SK-N-SH (cell line): ENCODE measurements around the gene FAM171A2. TPM values are rescaled to one million over a fixed set of nuclear protein-coding genes. Genes with fewer than 3 reads are reported as not detected.

Experiments used
- CTCF ChIA-PET: fragments of 300-600, 350-600 bp; formaldehyde crosslinking; extraction: SDS; loops from one replicate; lab custom pipeline; 2021; lab: Yijun Ruan, JAX
- POLR2A ChIA-PET: fragments of 350-600 bp; sonication (Branson Sonifier 250); formaldehyde crosslinking; extraction: SDS; loops from one replicate; lab custom pipeline; 2020; ENCODE audit warnings: antibody characterized with exemption, inconsistent platforms; lab: Yijun Ruan, JAX
- DNase-seq: peaks from one replicate; pipeline ENCODE4 v3.0.0; 2012
- H2AFZ ChIP-seq: fragments of 200-600 bp; sonication (generic); 2 replicates; pipeline ENCODE4 v1.8.1; 2016; ENCODE audit warnings: antibody characterized with exemption, mild to moderate bottlenecking, low read depth
- H3F3A ChIP-seq: fragments of 200-600 bp; sonication (generic); replicated peaks from 2 replicates; pipeline ENCODE3; 2016; ENCODE audit warnings: antibody characterized with exemption, mild to moderate bottlenecking; ENCODE audit not compliant: insufficient read depth
- H3K27ac ChIP-seq, 2 experiments: fragments of 200-500 bp in 1 of 2; fragments of 200-600 bp in 1 of 2; sonication (Bioruptor generic) in 1 of 2; sonication (generic), shearing (Covaris generic) in 1 of 2; 2 replicates each; pipeline versions ENCODE4 v1.5.1 to v1.6.1; 2014 to 2016; ENCODE audit warnings: low read depth in 2 of 2, inconsistent platforms in 1 of 2, low read length in 1 of 2, mild to moderate bottlenecking in 1 of 2, mixed read lengths in 1 of 2
- H3K27me3 ChIP-seq: fragments of 200-600 bp; sonication (generic), shearing (Covaris generic); 2 replicates; pipeline ENCODE4 v1.6.1; 2016; ENCODE audit warnings: mixed run types; ENCODE audit not compliant: insufficient read depth
- H3K36me3 ChIP-seq, 2 experiments: fragments of 200-500 bp in 1 of 2; fragments of 200-600 bp in 1 of 2; sonication (Bioruptor generic) in 1 of 2; sonication (generic) in 1 of 2; replicated peaks in 1 of 2; 2 replicates each; pipeline versions ENCODE3 to v1.5.1; 2014 to 2016; ENCODE audit warnings: low read length in 1 of 2, mild to moderate bottlenecking in 1 of 2; ENCODE audit not compliant: insufficient read depth in 2 of 2, control insufficient read depth in 1 of 2
- H3K4me1 ChIP-seq, 2 experiments: fragments of 200-500 bp in 1 of 2; fragments of 200-600 bp in 1 of 2; sonication (Bioruptor generic) in 1 of 2; sonication (generic), shearing (Covaris generic) in 1 of 2; 2 replicates each; pipeline versions ENCODE4 v1.5.1 to v1.6.1; 2014 to 2016; ENCODE audit warnings: low read depth in 1 of 2, low read length in 1 of 2, mixed run types in 1 of 2; ENCODE audit not compliant: insufficient read depth in 2 of 2, control insufficient read depth in 1 of 2
- H3K4me2 ChIP-seq: fragments of 200-600 bp; sonication (generic), shearing (Covaris generic); 2 replicates; pipeline ENCODE4 v1.6.1; 2017; ENCODE audit warnings: mixed run types
- H3K4me3 ChIP-seq, 2 experiments: fragments of 200-500 bp in 1 of 2; fragments of 200-600 bp in 1 of 2; sonication (Bioruptor generic) in 1 of 2; sonication (generic), shearing (Covaris generic) in 1 of 2; 2 replicates each; pipeline versions ENCODE4 v1.5.1 to v1.8.1; 2014 to 2016; ENCODE audit warnings: low read depth in 2 of 2, inconsistent platforms in 1 of 2, low read length in 1 of 2, mild to moderate bottlenecking in 1 of 2, mixed read lengths in 1 of 2, moderate library complexity in 1 of 2
- H3K79me2 ChIP-seq: fragments of 200-600 bp; sonication (generic); 2 replicates; pipeline ENCODE4 v1.8.1; 2017; ENCODE audit warnings: mild to moderate bottlenecking; ENCODE audit not compliant: insufficient read depth
- H3K9ac ChIP-seq: fragments of 200-600 bp; sonication (generic); 2 replicates; pipeline ENCODE4 v1.6.1; 2017; ENCODE audit warnings: mixed run types
- H3K9me2 ChIP-seq: fragments of 200-600 bp; sonication (generic); 2 replicates; pipeline ENCODE4 v1.6.1; 2017; ENCODE audit warnings: mixed run types
- H3K9me3 ChIP-seq: fragments of 200-600 bp; sonication (generic); 2 replicates; pipeline ENCODE4 v1.6.1; 2017; ENCODE audit warnings: mixed run types, mild to moderate bottlenecking, moderate library complexity
- H4K20me1 ChIP-seq: fragments of 200-600 bp; sonication (generic); 2 replicates; pipeline ENCODE4 v1.6.1; 2017; ENCODE audit warnings: mild to moderate bottlenecking, mixed run types; ENCODE audit not compliant: insufficient read depth
- CHD2 ChIP-seq: fragments of 150-350 bp; IDR thresholded peaks from 2 replicates; pipeline ENCODE4 v1.6.1; 2018; ENCODE audit warnings: low read length; ENCODE audit not compliant: partially characterized antibody
- CTCF ChIP-seq: fragments of 200-600 bp; sonication (generic); IDR thresholded peaks from 2 replicates; pipeline ENCODE4 v1.6.1; 2017; ENCODE audit warnings: antibody characterized with exemption, mild to moderate bottlenecking, moderate library complexity
- ELF1 ChIP-seq: IDR thresholded peaks from 2 replicates; pipeline ENCODE4 v1.4.0; 2012
- FOXM1 ChIP-seq: IDR thresholded peaks from 2 replicates; pipeline ENCODE4 v1.4.0; 2012; ENCODE audit warnings: low read depth, mild to moderate bottlenecking
- GATA2 ChIP-seq: sonication (generic); formaldehyde crosslinking; IDR thresholded peaks from 2 replicates; pipeline ENCODE4 v1.5.0; 2020; ENCODE audit warnings: mild to moderate bottlenecking, missing genetic modification reagents
- IRF3 ChIP-seq: fragments of 150-350 bp; IDR thresholded peaks from 2 replicates; pipeline ENCODE4 v1.6.1; 2016; ENCODE audit warnings: mild to moderate bottlenecking, low read depth, low read length
- MAX ChIP-seq: IDR thresholded peaks from 2 replicates; pipeline ENCODE4 v1.4.0; 2012; ENCODE audit warnings: low read depth
- MXI1 ChIP-seq: IDR thresholded peaks from 2 replicates; pipeline ENCODE4 v1.6.1; 2012; ENCODE audit warnings: mild to moderate bottlenecking, low read depth, low read length, improper control_type of control experiment
- NRF1 ChIP-seq: IDR thresholded peaks from 2 replicates; pipeline ENCODE4 v1.6.1; 2012; ENCODE audit warnings: low read depth, mild to moderate bottlenecking, low read length
- RCOR1 ChIP-seq: fragments of 150-350 bp; IDR thresholded peaks from 2 replicates; pipeline ENCODE4 v1.6.1; 2017; ENCODE audit warnings: antibody characterized with exemption, low read length
- RXRA ChIP-seq: IDR thresholded peaks from 2 replicates; pipeline ENCODE4 v1.4.0; 2012; ENCODE audit warnings: low read depth, mild to moderate bottlenecking, borderline replicate concordance
- SIN3A ChIP-seq: IDR thresholded peaks from 2 replicates; pipeline ENCODE4 v1.6.1; 2012; ENCODE audit warnings: low read depth, mild to moderate bottlenecking, low read length, moderate library complexity, borderline replicate concordance
- TEAD4 ChIP-seq: IDR thresholded peaks from 2 replicates; pipeline ENCODE4 v1.4.0; 2012; ENCODE audit warnings: mild to moderate bottlenecking, borderline replicate concordance; ENCODE audit not compliant: insufficient read depth
- WGBS: methylation state at CpG from one replicate; pipeline ENCODE4 v1.1.6; 2017; ENCODE audit warnings: low lambda C conversion rate; 5-methylcytosine and 5-hydroxymethylcytosine counted together
- polyA plus RNA-seq, 3 experiments: library from polyadenylated mRNA; depleted of rRNA; stranded (reverse); fragments of >200 nt; gene quantifications; 2 replicates each; pipeline ENCODE4 v1.2.3, GENCODE V29; 2012
- TF ChIP-seq, protein P1 (sequence below): IDR thresholded peaks from 2 replicates; pipeline ENCODE4; 2012

The FAM171A2 gene
- polyA plus RNA-seq, 1 of the 3 experiments (the other 2 are of a cell fraction), result 4.9 TPM

- H3K4me2 ChIP-seq, result no peak overlapping the region
- no peak for DNase-seq
- 80% methylated on average over 2 of the region's 18 CpGs for WGBS
- peaks cover 12% of the 10 kb centered on the region for H3K79me2 ChIP-seq
- H3K9ac ChIP-seq, result no peak overlapping the region
- no peaks in the 10 kb centered on the region for H4K20me1 ChIP-seq
- no peaks in the 10 kb centered on the region for H3K9me3 ChIP-seq
- H3K36me3 ChIP-seq, result peaks cover 6 to 31% of the 10 kb centered on the region in 2 experiments
- CTCF ChIA-PET, result interaction anchor here (0.8 to 1.8 kb wide), 6 partner anchors 11 to 100 kb away, joined by 3 to 10 read pairs (median 4); partner anchors contain the start of gene UBTF
- H3K4me1 ChIP-seq, result peaks cover 0 to 10% of the 10 kb centered on the region in 2 experiments; a peak in 1 of 4 replicates
- no peak overlapping the region for H2AFZ ChIP-seq
- POLR2A ChIA-PET, result interaction anchor here (0.6 to 4.9 kb wide), 4 partner anchors 11 to 103 kb away, joined by 6 to 34 read pairs (median 12); partner anchors contain the start of genes RUNDC3A and UBTF
- H3K27ac ChIP-seq, result no peak overlapping the region
- no peaks in the 10 kb centered on the region for H3F3A ChIP-seq
- no peak for TF ChIP-seq RCOR1
- TF ChIP-seq, protein P1, sequence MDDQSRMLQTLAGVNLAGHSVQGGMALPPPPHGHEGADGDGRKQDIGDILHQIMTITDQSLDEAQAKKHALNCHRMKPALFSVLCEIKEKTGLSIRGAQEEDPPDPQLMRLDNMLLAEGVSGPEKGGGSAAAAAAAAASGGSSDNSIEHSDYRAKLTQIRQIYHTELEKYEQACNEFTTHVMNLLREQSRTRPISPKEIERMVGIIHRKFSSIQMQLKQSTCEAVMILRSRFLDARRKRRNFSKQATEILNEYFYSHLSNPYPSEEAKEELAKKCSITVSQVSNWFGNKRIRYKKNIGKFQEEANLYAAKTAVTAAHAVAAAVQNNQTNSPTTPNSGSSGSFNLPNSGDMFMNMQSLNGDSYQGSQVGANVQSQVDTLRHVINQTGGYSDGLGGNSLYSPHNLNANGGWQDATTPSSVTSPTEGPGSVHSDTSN, result no peak
- TF ChIP-seq GATA2 (CRISPR knock-in tag), result no peak
- TF ChIP-seq MXI1, result no peak
- no peak for TF ChIP-seq TEAD4
- TF ChIP-seq ELF1, result no peak
- no peak for TF ChIP-seq RXRA
- no peak for TF ChIP-seq NRF1
- no peak for TF ChIP-seq SIN3A
- no peak for TF ChIP-seq MAX
- no peak for TF ChIP-seq CHD2
- TF ChIP-seq FOXM1, result no peak
- no peak for TF ChIP-seq IRF3
- no peaks in the 10 kb centered on the region for H3K9me2 ChIP-seq
- no peaks in the 10 kb centered on the region for H3K27me3 ChIP-seq
- H3K4me3 ChIP-seq, result no peak overlapping the region
These were observed 43.6 kb downstream of the FAM171A2 start for GRCh38 chr17:44320066-44320465.

DNA sequence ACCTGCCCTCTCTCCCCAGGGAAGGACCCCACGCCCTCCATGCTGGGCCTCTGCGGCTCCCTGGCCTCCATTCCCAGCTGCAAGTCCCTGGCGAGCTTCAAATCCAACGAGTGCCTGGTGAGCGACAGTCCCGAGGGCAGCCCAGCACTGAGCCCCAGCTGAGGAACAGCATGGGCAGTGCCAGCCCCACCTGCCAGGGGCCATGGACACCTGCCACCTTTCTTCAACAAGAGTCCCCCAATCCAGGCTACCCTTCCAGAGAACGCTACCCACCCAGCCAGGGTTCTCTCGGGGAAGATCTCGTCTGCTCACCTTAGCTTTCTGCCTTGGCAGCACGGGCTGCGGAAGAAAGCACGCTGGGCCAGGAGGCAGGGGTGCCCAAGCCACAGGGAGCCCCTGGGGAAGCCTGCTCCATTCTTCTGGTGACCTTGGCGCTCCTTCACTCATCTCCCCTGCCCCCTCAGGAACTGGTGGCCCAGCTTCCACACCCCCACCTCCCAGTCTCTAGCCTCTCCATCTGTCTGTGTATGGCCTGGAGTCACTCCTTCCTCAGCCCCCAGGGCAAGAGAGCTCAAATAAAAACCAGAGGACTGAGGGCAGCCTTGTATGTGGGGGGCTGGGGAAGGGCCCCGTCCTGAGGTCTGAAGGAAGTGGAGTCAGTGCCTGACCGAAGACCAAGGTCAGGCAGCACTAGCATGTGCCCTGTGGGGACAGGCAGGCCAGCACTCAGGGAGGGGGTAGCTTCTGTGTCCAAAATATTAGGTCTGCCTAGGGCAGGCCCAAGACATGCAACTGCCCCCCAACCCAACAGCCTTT is 45.4 kb downstream of the FAM171A2 start:
- Histone ChIP-seq H3K27ac (no peak overlapping the region), H3K79me2 (no peaks in the 10 kb centered on the region), H3K27me3 (no peaks in the 10 kb centered on the region), H4K20me1 (no peaks in the 10 kb centered on the region), H3K9ac (no peak overlapping the region), H3F3A (no peaks in the 10 kb centered on the region), H3K9me3 (no peaks in the 10 kb centered on the region), H3K9me2 (no peaks in the 10 kb centered on the region), H3K4me3 (no peak overlapping the region), H3K36me3 (peaks cover 6 to 31% of the 10 kb centered on the region in 2 experiments), H3K4me2 (no peak overlapping the region), H3K4me1 (peaks cover 0 to 2% of the 10 kb centered on the region in 2 experiments; a peak in 1 of 4 replicates), H2AFZ (no peak overlapping the region)
- POLR2A ChIA-PET, result interaction anchor here (0.6 to 4.9 kb wide), 2 partner anchors 9 to 19 kb away, joined by 4 to 34 read pairs; partner anchors contain the start of gene RUNDC3A
- CTCF ChIA-PET, result interaction anchor here (1.1 to 2.0 kb wide), 7 partner anchors 10 to 114 kb away, joined by 3 to 17 read pairs (median 4); partner anchors contain the start of gene RUNDC3A
- WGBS, result 100% methylated on average over 5 of the region's 15 CpGs
- DNase-seq, result peak; percentile 23
- TF ChIP-seq CTCF (no peak), ELF1 (no peak)
